ENCODE results near the gene TBC1D22A. TPM values are rescaled to one million over a fixed set of nuclear protein-coding genes. Genes with fewer than 3 reads are reported as not detected.

TBC1D22A gene
- total RNA-seq, 2 experiments from 2014 or later, result 33.2 to 34.9 TPM

GRCh38 chr22:46861468-46862367 lies 99.3 kb downstream of the TBC1D22A start:
- POLR2A ChIA-PET, result interaction anchor here (0.6 kb wide), 1 partner anchor 98 kb away, joined by 5 read pairs; no protein-coding TSS in a partner anchor
- DNase-seq, result no peak
- Mint-ChIP-seq H3K9me3 (no peaks in the 10 kb centered on the region), H3K27ac (no peak overlapping the region), H3K4me3 (no peak overlapping the region), H3K27me3 (no peaks in the 10 kb centered on the region), H3K4me1 (ENCODE audit: low read depth) (peaks cover 2% of the 10 kb centered on the region), H3K36me3 (peaks cover 14% of the 10 kb centered on the region)
- intact Hi-C loops (cut with micrococcal nuclease), result no loop called here
- CTCF ChIA-PET, result no interaction called here

- POLR2A ChIA-PET, result no interaction called here
- DNase-seq, result no peak
- Mint-ChIP-seq H3K4me1 (ENCODE audit: low read depth) (peaks cover 2% of the 10 kb centered on the region), H3K27ac (no peak overlapping the region), H3K27me3 (no peaks in the 10 kb centered on the region), H3K36me3 (peaks cover 22% of the 10 kb centered on the region), H3K4me3 (no peak overlapping the region), H3K9me3 (peaks cover 5% of the 10 kb centered on the region)
- CTCF ChIA-PET, result no interaction called here
- intact Hi-C loops (cut with micrococcal nuclease), result no loop called here
Observed at GRCh38 chr22:46862418-46863324, 100.2 kb downstream of the TBC1D22A start.

DNA sequence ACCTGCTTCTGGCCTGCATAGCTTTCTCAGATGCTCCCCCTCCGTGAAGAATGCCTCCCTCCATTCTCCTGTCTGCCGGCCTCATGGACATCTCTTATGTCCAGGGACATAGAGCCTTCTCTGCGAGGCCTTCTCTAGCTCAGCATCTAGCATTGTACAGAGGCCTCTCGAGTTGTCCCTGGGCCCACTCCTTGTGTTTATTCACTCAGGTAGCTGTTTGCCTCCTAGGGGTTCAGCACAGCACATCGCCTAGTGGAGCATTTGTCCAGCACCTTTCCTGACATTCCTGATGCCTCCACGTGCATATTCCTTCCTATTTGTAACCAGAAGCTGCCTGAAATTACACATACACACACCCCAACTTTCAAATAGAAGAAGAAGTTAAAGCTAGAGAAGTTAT lies 101.3 kb downstream of the TBC1D22A start:
- no peak overlapping the region for H3K4me3 Mint-ChIP-seq
- POLR2A ChIA-PET, result no interaction called here
- peaks cover 8% of the 10 kb centered on the region for H3K9me3 Mint-ChIP-seq
- peaks cover 2% of the 10 kb centered on the region for H3K4me1 Mint-ChIP-seq (ENCODE audit: low read depth)
- intact Hi-C loops (cut with micrococcal nuclease), result no loop called here
- no peak overlapping the region for H3K27ac Mint-ChIP-seq
- CTCF ChIA-PET, result no interaction called here
- no peak for DNase-seq
- H3K36me3 Mint-ChIP-seq, result peaks cover 22% of the 10 kb centered on the region
- H3K27me3 Mint-ChIP-seq, result no peaks in the 10 kb centered on the region

GRCh38 chr22:46864314-46865051 lies 102.0 kb downstream of the TBC1D22A start:
- intact Hi-C loops (cut with micrococcal nuclease), result no loop called here
- Mint-ChIP-seq H3K36me3 (peaks cover 28% of the 10 kb centered on the region), H3K4me1 (ENCODE audit: low read depth) (peaks cover 2% of the 10 kb centered on the region), H3K27ac (no peak overlapping the region), H3K27me3 (no peaks in the 10 kb centered on the region), H3K4me3 (no peak overlapping the region), H3K9me3 (peaks cover 13% of the 10 kb centered on the region)
- ChIA-PET CTCF (no interaction called here), POLR2A (no interaction called here)
- no peak for DNase-seq

DNA sequence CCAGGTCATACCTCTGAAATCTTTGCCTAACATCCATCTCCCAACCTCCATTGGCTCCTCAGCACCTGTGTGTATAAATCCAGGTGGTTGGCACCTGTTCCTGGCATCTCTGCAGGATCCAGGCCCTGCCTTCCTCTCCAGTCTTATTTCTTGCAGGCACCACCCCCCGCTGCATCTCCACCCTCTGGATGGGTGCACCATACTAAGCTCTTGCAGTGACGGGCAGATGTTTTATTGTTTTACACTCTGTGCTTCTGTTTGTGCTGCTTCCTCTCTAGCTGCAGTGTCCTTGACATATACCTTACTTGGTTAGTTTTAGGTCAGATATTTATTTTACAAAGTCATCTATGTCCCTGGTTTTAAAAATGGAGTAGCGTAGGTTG lies 102.6 kb downstream of the TBC1D22A start:
- Mint-ChIP-seq H3K9me3 (peaks cover 17% of the 10 kb centered on the region), H3K27me3 (no peaks in the 10 kb centered on the region), H3K27ac (no peak overlapping the region), H3K36me3 (peaks cover 32% of the 10 kb centered on the region), H3K4me1 (ENCODE audit: low read depth) (peaks cover 2% of the 10 kb centered on the region), H3K4me3 (no peak overlapping the region)
- ChIA-PET CTCF (no interaction called here), POLR2A (no interaction called here)
- DNase-seq, result no peak
- intact Hi-C loops (cut with micrococcal nuclease), result no loop called here

DNA sequence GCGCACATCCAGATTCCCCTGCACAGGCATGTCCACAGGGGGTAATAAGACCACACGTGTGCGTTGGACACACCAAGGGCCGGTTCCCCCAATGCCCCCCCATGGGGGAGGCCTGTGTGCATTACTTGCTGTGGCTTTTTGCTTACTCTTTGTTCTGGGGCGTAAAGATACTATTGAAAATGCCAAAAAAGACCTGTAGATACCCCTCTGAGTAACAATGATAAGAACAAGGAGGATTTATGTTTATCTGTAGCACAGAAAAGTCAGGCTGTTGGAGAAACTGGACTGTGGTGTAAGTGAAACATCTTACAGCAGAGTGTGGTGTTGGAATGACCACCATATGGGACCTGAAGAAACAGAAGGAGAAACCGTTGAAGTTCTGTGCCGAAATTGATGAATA lies 103.2 kb downstream of the TBC1D22A start:
- no peak for DNase-seq
- no peak overlapping the region for H3K4me3 Mint-ChIP-seq
- CTCF ChIA-PET, result no interaction called here
- H3K36me3 Mint-ChIP-seq, result peaks cover 38% of the 10 kb centered on the region
- intact Hi-C loops (cut with micrococcal nuclease), result no loop called here
- no peaks in the 10 kb centered on the region for H3K27me3 Mint-ChIP-seq
- POLR2A ChIA-PET, result no interaction called here
- no peak overlapping the region for H3K27ac Mint-ChIP-seq
- peaks cover 2% of the 10 kb centered on the region for H3K4me1 Mint-ChIP-seq (ENCODE audit: low read depth)
- peaks cover 20% of the 10 kb centered on the region for H3K9me3 Mint-ChIP-seq

DNA sequence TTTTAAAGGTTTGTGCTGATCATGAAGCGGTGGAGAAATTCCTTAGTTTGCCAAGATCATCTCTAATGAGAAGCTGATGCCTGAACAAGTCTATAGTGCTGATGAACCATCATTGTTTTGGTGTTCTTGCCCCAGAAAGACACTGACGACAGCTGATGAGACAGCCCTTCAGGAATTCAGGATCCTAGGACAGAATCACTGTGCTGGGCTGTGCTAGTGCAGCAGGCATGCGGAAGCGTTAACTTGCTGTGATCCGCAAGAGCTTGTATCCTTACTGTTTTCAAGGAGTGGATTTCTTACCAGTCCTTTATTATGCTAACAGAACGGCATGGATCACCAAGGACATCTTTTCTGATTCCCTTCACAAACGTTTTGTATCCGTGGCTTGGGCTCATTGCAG lies 104.1 kb downstream of the TBC1D22A start:
- Mint-ChIP-seq H3K4me1 (ENCODE audit: low read depth) (peaks cover 2% of the 10 kb centered on the region), H3K27ac (no peak overlapping the region), H3K9me3 (peaks cover 30% of the 10 kb centered on the region), H3K4me3 (no peak overlapping the region), H3K36me3 (peaks cover 48% of the 10 kb centered on the region), H3K27me3 (no peaks in the 10 kb centered on the region)
- intact Hi-C loops (cut with micrococcal nuclease), result no loop called here
- POLR2A ChIA-PET, result no interaction called here
- CTCF ChIA-PET, result no interaction called here
- no peak for DNase-seq

- intact Hi-C loops (cut with micrococcal nuclease), result no loop called here
- ChIA-PET CTCF (no interaction called here), POLR2A (no interaction called here)
- no peak overlapping the region for H3K27ac Mint-ChIP-seq
- no peak for DNase-seq
- H3K27me3 Mint-ChIP-seq, result no peaks in the 10 kb centered on the region
- H3K4me1 Mint-ChIP-seq (ENCODE audit: low read depth), result peaks cover 2% of the 10 kb centered on the region
- H3K36me3 Mint-ChIP-seq, result peaks cover 51% of the 10 kb centered on the region
- H3K4me3 Mint-ChIP-seq, result no peak overlapping the region
- H3K9me3 Mint-ChIP-seq, result peaks cover 35% of the 10 kb centered on the region
Observed at GRCh38 chr22:46867106-46867505, 104.7 kb downstream of the TBC1D22A start.

- ChIA-PET POLR2A (no interaction called here), CTCF (no interaction called here)
- intact Hi-C loops (cut with micrococcal nuclease), result no loop called here
- H3K27ac Mint-ChIP-seq, result no peak overlapping the region
- peaks cover 4% of the 10 kb centered on the region for H3K4me1 Mint-ChIP-seq (ENCODE audit: low read depth)
- H3K36me3 Mint-ChIP-seq, result peaks cover 49% of the 10 kb centered on the region
- H3K4me3 Mint-ChIP-seq, result no peak overlapping the region
- DNase-seq, result no peak
- H3K27me3 Mint-ChIP-seq, result no peaks in the 10 kb centered on the region
- peaks cover 42% of the 10 kb centered on the region for H3K9me3 Mint-ChIP-seq
Observed at GRCh38 chr22:46869329-46869728, 106.9 kb downstream of the TBC1D22A start.

DNA sequence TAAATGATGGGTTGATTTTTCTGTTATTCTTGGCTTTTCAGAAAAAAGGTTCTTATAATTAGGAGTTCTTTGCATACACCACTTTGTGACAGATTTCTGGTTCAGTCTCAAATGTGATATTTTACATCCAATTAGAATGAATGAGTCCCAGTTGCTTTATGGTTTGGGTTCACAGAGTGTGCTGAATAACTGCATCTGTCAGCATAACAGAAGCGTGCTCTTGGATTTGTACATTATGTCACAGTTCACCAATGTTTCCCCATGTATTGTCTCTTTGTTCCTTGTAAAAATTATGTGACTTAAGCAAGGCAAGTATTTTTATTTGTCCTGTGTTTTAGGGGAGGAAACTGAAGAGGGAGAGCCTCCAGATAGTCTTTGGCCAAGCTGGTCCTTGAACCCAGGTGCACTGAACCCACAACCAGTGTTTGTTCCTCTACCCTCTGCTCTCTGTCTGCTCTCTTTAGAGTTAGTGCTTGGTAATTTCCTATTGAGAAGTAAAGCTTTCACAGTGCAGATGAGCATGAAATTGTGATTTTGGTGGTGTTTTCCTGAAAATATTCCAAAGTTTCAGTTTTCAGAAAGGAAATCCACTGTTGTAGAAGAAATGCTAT lies 107.5 kb downstream of the TBC1D22A start:
- Mint-ChIP-seq H3K4me1 (ENCODE audit: low read depth) (peaks cover 4% of the 10 kb centered on the region), H3K9me3 (peaks cover 42% of the 10 kb centered on the region)
- intact Hi-C loops (cut with micrococcal nuclease), result no loop called here

DNA sequence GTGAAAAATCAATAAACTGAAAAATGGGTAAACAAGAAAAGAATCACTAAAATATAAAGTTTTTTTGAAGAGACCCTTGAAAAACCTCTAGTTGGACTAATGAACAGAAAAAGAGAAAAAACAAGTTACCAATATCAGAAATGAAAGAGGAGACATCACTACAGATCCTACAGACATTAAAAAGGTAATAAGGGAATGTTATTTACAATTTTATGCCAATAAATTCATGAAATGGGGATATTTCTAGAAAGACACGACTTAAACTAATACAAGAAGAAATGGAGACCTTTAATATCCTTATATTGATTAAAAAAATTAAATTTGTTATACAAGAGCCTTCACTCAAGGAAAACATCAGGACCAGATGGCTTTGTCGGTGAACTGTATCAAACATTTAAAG lies 109.4 kb downstream of the TBC1D22A start:
- CTCF ChIA-PET, result no interaction called here
- Mint-ChIP-seq H3K9me3 (peaks cover 42% of the 10 kb centered on the region), H3K27ac (no peak overlapping the region), H3K27me3 (no peaks in the 10 kb centered on the region), H3K36me3 (peaks cover 40% of the 10 kb centered on the region), H3K4me1 (ENCODE audit: low read depth) (peaks cover 4% of the 10 kb centered on the region), H3K4me3 (no peak overlapping the region)
- POLR2A ChIA-PET, result no interaction called here
- intact Hi-C loops (cut with micrococcal nuclease), result no loop called here
- no peak for DNase-seq

More for the DNA sequence above, 107.5 kb downstream of the TBC1D22A start:
- no peak overlapping the region for H3K27ac Mint-ChIP-seq
- CTCF ChIA-PET, result no interaction called here
- no peak for DNase-seq
- peaks cover 49% of the 10 kb centered on the region for H3K36me3 Mint-ChIP-seq
- POLR2A ChIA-PET, result no interaction called here
- no peaks in the 10 kb centered on the region for H3K27me3 Mint-ChIP-seq
- no peak overlapping the region for H3K4me3 Mint-ChIP-seq

- no peak overlapping the region for H3K27ac Mint-ChIP-seq
- ChIA-PET CTCF (no interaction called here), POLR2A (no interaction called here)
- H3K9me3 Mint-ChIP-seq, result peaks cover 25% of the 10 kb centered on the region
- intact Hi-C loops (cut with micrococcal nuclease), result no loop called here
- no peak for DNase-seq
- no peaks in the 10 kb centered on the region for H3K27me3 Mint-ChIP-seq
- peaks cover 25% of the 10 kb centered on the region for H3K36me3 Mint-ChIP-seq
- peaks cover 9% of the 10 kb centered on the region for H3K4me1 Mint-ChIP-seq (ENCODE audit: low read depth)
- no peak overlapping the region for H3K4me3 Mint-ChIP-seq
Observed at GRCh38 chr22:46875089-46875488, 112.6 kb downstream of the TBC1D22A start.
